Measurements from ENCODE around the gene ATP4A.

Gene ATP4A

GRCh38 chr19:35524181-35524837 lies 39.1 kb downstream of the ATP4A start:
- no peak for DNase-seq (ENCODE audit: low read depth)

GRCh38 chr19:35522745-35523327 lies 40.6 kb downstream of the ATP4A start:
- no peak for DNase-seq (ENCODE audit: low read depth)

DNA sequence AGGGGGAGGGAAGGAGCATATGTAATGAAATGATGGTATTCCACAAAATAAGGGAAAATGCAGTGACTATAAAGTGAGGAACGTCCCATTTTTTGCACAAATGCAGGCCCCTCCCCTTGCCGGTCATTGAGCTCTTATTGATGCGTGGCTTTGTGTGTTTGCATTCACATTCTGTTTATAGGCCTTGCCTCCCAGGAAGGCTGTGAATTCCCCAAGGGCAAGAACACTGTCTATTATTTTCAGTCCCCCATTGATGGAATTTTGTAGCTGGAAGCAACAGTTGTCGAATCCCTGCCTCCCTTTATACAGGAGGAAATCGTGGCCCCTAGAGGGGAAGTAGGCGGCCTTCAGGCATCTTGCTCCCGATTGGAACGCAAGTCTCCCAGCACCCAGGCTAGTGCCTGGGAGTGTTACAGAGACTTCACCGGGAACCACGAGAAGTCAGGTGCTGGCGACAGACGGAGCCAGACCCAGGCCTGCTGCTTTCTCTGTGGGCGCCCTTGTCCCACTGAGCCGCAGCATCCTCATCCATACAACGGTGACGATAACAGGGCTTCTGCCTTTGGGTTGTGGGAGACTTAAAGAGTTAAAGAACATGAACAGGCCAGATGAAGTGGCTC lies 42.2 kb downstream of the ATP4A start:
- no peak for DNase-seq (ENCODE audit: low read depth)

DNA sequence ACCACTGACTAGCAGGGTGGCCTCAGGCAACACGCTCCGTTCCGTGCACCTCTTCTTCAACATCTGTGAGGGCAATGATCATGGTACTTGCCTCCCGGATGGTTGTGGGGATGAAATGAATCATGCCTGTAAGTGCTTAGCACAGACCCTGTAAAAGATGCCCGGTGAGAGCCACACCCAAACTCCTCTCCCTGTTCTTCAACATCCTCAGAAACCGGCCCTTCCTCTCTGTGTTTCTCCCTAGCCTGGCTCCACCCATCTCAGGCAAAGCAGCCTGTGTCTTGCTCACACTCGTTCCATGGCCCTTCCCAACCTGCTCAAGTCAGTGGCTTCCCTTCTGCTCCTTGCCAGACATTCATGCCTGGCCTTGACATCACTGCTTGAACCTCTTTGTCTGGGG lies 44.2 kb downstream of the ATP4A start:
- no peak for DNase-seq (ENCODE audit: low read depth)

DNA sequence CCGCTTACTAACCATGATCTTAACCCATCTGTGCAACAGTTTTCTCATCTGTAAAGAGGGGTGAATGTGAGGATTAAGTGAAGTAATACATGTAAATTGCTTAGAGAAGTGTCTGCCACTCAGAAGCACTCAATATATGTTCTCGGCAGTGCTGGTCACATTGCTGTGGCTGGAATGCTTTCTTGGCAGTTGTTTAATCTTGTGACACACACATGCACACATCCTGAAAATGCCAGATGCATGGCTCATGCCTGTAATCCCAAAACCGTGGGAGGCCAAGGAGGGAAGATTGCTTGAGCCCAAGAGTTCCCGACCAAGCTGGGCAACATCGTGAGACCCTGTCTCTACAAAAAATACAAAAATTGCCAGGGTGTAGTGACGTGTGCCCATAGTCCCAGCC lies 45.1 kb downstream of the ATP4A start:
- no peak for DNase-seq (ENCODE audit: low read depth)

DNA sequence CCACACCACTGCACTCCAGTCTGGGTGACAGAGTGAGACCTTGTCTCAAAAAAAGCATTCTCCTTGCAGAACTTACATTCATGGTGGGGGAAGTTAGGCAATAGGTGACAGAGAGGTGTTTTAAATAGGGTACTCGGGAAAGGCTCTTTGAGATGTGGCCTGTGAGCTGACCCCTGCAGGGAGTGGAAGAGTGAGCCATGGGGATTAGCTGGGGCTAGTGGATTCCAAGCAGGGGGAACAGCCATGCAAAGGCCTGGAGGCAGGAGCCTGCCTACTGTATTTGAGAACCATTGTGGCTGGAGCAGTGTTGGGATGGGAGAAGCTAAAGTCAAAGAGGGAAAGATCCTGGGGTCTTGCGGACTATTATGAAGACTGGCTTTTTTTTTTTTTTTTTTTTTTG lies 46.1 kb downstream of the ATP4A start:
- DNase-seq (ENCODE audit: low read depth): no peak

DNA sequence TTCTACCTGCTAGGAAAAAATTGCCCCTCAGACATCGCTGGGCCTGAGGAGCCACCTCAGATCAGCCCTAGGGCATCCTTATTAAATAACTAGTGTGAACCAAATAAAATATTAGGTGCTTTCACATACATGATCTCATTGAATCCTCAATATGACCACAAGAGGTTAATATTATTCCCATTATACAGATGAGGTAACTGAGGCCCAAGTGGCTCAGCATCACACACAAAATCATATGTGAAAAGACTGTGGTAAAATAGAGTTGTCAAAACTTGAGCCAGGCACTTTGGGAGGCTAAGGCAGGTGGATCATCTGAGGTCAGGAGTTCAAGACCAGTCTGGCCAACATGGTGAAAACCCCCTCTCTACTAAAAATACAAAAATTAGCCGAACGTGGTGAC lies 47.1 kb downstream of the ATP4A start:
- no peak for DNase-seq (ENCODE audit: low read depth)

- DNase-seq (ENCODE audit: low read depth): no peak
Measured at GRCh38 chr19:35514282-35514809, 49.1 kb downstream of the ATP4A start.

DNA sequence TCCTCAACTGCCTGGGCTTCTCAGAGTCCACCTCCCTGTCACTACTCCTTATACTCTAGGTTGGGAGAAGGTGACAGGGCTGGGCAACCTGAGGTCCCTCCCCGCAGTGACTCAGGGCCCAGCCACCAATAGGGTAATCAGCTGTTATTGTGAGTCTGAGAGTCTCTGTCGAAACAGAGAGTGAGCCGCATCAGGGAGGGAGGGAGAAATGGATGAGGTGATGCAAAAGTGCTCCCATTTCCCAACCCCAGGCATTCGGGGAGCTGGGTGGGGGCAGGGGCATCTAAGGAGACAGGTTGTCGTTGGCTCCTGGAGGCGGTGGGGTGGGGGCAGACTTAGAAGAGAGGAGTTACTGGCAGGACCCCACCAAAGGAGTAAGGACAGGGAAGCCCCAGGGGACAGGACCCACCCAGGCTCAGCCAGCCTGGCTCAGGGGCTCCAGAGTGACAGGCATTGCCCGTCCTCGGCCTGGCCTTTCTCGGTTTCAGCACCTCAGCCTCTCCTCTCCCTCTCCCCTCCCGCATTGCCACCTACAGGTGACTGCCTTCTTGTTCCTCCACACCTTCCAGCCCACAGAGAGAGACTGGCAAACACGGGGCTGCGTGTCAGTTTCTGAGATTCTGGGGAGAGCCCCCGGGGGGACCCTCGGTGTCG lies 49.7 kb downstream of the ATP4A start, which contains the start of gene DMKN:
DMKN (minus strand) TSS at position 22 of the 654 bp plus-strand sequence. CDS start 174 bp downstream, outside the sequence.
- DNase-seq (ENCODE audit: low read depth): no peak

- DNase-seq (ENCODE audit: low read depth): no peak
Measured at GRCh38 chr19:35512831-35513627, 50.4 kb downstream of the ATP4A start.

GRCh38 chr19:35511337-35511736 lies 52.1 kb downstream of the ATP4A start:
- DNase-seq (ENCODE audit: low read depth): no peak

DNA sequence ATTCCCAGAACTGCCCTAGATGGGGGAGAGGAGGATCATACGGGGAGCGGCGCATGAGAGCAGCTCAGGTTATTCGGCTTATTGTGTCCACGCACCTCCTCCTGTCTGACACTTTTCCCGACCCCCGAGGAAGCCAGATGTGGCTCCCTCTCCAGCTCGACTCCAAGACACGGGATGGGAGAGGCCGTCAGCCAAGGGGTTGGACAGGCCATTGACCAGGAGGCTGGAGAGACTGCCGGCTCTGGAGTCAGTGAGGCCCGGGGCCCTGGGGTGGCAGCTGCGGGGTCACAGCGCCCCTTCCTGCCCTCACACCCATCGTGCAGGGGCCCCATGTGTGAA lies 52.9 kb downstream of the ATP4A start:
- DNase-seq (ENCODE audit: low read depth): no peak

GRCh38 chr19:35509861-35510625 lies 53.4 kb downstream of the ATP4A start:
- peak; percentile 51 for DNase-seq (ENCODE audit: low read depth)

- DNase-seq (ENCODE audit: low read depth): no peak
Measured at GRCh38 chr19:35509018-35509652, 54.3 kb downstream of the ATP4A start.

- DNase-seq (ENCODE audit: low read depth): no peak
Measured at GRCh38 chr19:35508129-35508528, 55.3 kb downstream of the ATP4A start.

DNA sequence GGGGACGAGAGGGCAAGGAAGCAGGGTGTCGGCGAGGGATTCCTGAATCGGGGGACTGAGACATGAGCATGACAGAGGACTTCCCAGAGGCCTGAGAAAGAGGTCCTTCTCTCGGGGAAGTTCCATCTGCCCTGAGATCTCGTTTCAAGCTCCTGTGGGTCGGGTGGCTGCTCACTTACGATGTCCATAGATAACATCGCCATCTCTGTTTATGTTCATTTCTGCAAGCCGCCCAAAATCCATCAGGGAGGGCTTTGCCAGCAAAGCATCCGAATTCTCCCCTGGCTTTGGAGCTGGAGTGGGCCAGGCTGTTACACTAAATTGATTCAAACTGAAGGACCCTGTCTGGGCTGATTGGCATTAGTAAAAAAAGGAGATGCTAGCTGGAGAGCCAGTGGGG lies 55.9 kb downstream of the ATP4A start:
- no peak for DNase-seq (ENCODE audit: low read depth)

- DNase-seq (ENCODE audit: low read depth): no peak
Measured at GRCh38 chr19:35506011-35506410, 57.4 kb downstream of the ATP4A start.

DNA sequence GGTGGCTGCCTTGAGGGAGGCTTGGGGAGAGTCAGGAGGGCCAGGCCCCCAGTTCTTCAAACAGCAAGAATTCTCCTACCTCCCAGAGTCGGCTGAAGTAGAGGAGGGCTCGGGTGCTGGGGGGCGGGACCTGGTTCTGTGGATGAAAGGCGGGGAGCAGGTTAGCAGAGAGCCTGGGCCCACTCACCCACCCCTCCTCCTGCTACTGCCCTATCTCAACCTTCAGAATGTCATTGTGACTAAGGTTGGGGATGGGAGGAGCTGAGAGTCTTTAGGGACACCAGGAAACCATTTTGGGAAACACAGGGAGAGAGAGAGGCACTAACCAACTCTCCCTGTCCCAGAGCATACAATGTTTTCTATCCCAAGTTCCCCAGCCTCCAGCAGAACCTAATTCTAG lies 60.7 kb downstream of the ATP4A start:
- DNase-seq (ENCODE audit: low read depth): no peak

GRCh38 chr19:35501684-35502083 lies 61.8 kb downstream of the ATP4A start:
- no peak for DNase-seq (ENCODE audit: low read depth)

DNA sequence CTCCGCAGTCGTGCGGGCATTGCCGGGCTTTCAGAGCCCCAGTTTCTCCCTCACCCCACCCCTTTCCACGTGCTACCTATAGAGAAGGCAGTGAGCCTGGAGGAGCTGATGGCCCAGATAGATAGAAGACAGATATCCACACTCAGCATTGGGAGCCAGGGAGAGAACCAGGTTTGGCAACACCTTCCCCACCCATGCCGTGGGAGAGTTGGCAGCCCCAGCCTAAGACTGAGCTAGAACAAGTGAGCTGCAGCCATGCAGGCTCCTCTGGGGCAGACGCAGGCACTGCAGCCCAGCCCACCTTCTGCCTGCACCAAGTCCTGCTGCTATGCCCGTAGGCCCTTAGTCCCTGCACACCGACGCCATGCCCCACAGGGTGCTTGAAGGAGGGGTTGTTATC lies 62.8 kb downstream of the ATP4A start:
- no peak for DNase-seq (ENCODE audit: low read depth)
